ENCODE measurements around the gene GPR151.
"Not testable (repeated sequence)": the region's sequence is repeated elsewhere in the genome, so short reads cannot be mapped to it uniquely, and the experiment has no call there.

Gene GPR151

GRCh38 chr5:146516151-146516475 lies at the start of gene GPR151:
GPR151 (minus strand) TSS chr5:146516190; CDS start chr5:146516113, 77 bp downstream.
- DNase-seq = no peak

GRCh38 chr5:146564007-146564762 lies 48.2 kb upstream of the GPR151 start:
- DNase-seq = no peak

- DNase-seq = no peak
These were observed 46.5 kb upstream of the GPR151 start for GRCh38 chr5:146562461-146562860.

GRCh38 chr5:146561711-146562110 lies 45.7 kb upstream of the GPR151 start:
- no peak for DNase-seq

GRCh38 chr5:146560205-146560812 lies 44.3 kb upstream of the GPR151 start:
- DNase-seq = no peak

- not testable (repeated sequence) for DNase-seq
These were observed 40.9 kb upstream of the GPR151 start for GRCh38 chr5:146556884-146557283.

GRCh38 chr5:146553446-146553845 lies 37.5 kb upstream of the GPR151 start:
- no peak for DNase-seq

- DNase-seq = no peak
These were observed 33.6 kb upstream of the GPR151 start for GRCh38 chr5:146549615-146550014.

GRCh38 chr5:146548781-146549449 lies 32.9 kb upstream of the GPR151 start:
- no peak for DNase-seq

- DNase-seq = no peak
These were observed 28.2 kb upstream of the GPR151 start for GRCh38 chr5:146544232-146544631.

- peak; percentile 67 to 69 for DNase-seq
These were observed 26.2 kb upstream of the GPR151 start for GRCh38 chr5:146541958-146542849.

GRCh38 chr5:146540414-146540813 lies 24.4 kb upstream of the GPR151 start:
- DNase-seq = no peak

- no peak for DNase-seq
These were observed 24.0 kb upstream of the GPR151 start for GRCh38 chr5:146539973-146540372.

GRCh38 chr5:146538432-146538831 lies 22.4 kb upstream of the GPR151 start:
- DNase-seq = no peak

GRCh38 chr5:146533882-146534281 lies 17.9 kb upstream of the GPR151 start:
- DNase-seq = no peak

GRCh38 chr5:146533260-146533857 lies 17.4 kb upstream of the GPR151 start:
- DNase-seq = peak; percentile 30 to 55

- DNase-seq = no peak
These were observed 14.0 kb upstream of the GPR151 start for GRCh38 chr5:146529984-146530383.

GRCh38 chr5:146528236-146528635 lies 12.2 kb upstream of the GPR151 start:
- no peak for DNase-seq

- DNase-seq = no peak
These were observed 11.8 kb upstream of the GPR151 start for GRCh38 chr5:146527785-146528184.

GRCh38 chr5:146523698-146524097 lies 7.7 kb upstream of the GPR151 start:
- no peak for DNase-seq

GRCh38 chr5:146521403-146522106 lies 5.6 kb upstream of the GPR151 start:
- DNase-seq = no peak

- no peak for DNase-seq
These were observed 4.7 kb upstream of the GPR151 start for GRCh38 chr5:146520731-146521130.

Measured in hippocampal formation (tissue), 2 donors.